HFF-Myc (cell line): ENCODE results near the gene PHF14.

Experiments used
- DNase-seq: peaks from one replicate; pipeline ENCODE4 v3.0.0-alpha.2; 2011; ENCODE audit warnings: low read depth; ENCODE audit errors: extremely low read depth
- H3K4me3 ChIP-seq: replicated peaks from 2 replicates; pipeline ENCODE4 v1.5.1; 2011; ENCODE audit warnings: low read depth, mild to moderate bottlenecking, control low read depth, low read length
- CTCF ChIP-seq: IDR thresholded peaks from 2 replicates; pipeline ENCODE4 v1.5.1; 2012; ENCODE audit warnings: mild to moderate bottlenecking, low read depth, low read length, control low read depth; ENCODE audit errors: missing control alignments

The PHF14 gene

GRCh38 chr7:11005202-11005601 is 31.5 kb downstream of the PHF14 start:
- no peak overlapping the region for H3K4me3 ChIP-seq
- DNase-seq: no peak
- no peak for TF ChIP-seq CTCF

- no peak for DNase-seq
- no peak overlapping the region for H3K4me3 ChIP-seq
- TF ChIP-seq CTCF: no peak
Observed at GRCh38 chr7:11006291-11006690, 32.6 kb downstream of the PHF14 start.

GRCh38 chr7:11009631-11010030 is 36.0 kb downstream of the PHF14 start:
- H3K4me3 ChIP-seq: no peak overlapping the region
- no peak for DNase-seq
- no peak for TF ChIP-seq CTCF

GRCh38 chr7:11021468-11021867 is 47.8 kb downstream of the PHF14 start:
- TF ChIP-seq CTCF: no peak
- H3K4me3 ChIP-seq: no peak overlapping the region
- no peak for DNase-seq

GRCh38 chr7:11026452-11027359 is 53.0 kb downstream of the PHF14 start:
- DNase-seq: peak; percentile 37
- no peak for TF ChIP-seq CTCF
- no peak overlapping the region for H3K4me3 ChIP-seq

GRCh38 chr7:11035661-11036060 is 62.0 kb downstream of the PHF14 start:
- no peak overlapping the region for H3K4me3 ChIP-seq
- DNase-seq: no peak
- TF ChIP-seq CTCF: no peak
